Measurements from ENCODE around the gene GABPA.
A peak's percentile ranks its signal among the peaks of the same experiment; 100 is the strongest.
"Not testable (repeated sequence)": the region's sequence is repeated elsewhere in the genome, so short reads cannot be mapped to it uniquely, and the experiment has no call there.

Gene GABPA

DNA sequence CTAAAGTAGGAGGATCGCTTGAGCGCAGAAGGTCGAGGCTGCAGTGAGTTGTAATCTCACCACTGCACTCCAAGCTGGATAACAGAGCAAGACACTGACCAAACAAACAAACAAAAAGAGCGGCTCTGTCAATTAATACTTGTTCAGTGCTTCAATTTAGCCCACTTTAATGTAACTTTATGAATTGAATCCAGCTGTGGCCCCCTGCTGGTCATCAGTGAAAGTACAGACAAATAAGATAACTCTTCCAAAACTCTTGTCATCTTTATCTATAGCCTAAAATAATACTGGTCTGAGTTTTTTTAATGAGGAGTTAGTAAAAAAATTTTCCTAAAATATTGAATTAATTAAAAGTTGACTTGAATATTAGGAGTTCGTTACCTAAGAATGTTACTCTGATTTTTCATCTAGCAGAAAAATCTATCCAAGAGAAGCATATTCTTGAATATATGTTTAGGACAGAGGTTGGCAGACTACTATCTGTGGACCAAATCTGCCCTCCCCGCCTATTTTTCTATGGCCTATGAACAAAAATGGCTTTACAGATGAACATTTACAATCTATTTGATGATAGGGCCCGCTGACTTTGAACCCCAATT lies 26.2 kb upstream of the GABPA start:
- H3K27ac ChIP-seq (ENCODE audit: low read depth, low read length): no peak overlapping the region
- no peaks in the 10 kb centered on the region for H3K36me3 ChIP-seq (ENCODE audit: control insufficient read depth in 1 of 2, insufficient read depth in 2 of 2, low read length in 2 of 2)
- H4K12ac ChIP-seq (ENCODE audit: low read depth, low read length): no peak overlapping the region
- H3K4me3 ChIP-seq (ENCODE audit: low read depth, low read length): no peak overlapping the region
- no peak overlapping the region for H3K4me2 ChIP-seq (ENCODE audit: low read length)
- H3K9ac ChIP-seq (ENCODE audit: low read length): no peak overlapping the region
- no peak overlapping the region for H2AK5ac ChIP-seq (ENCODE audit: low read length)
- no peak overlapping the region for H2BK5ac ChIP-seq (ENCODE audit: low read depth, low read length, poor library complexity)
- H3K4me1 ChIP-seq (ENCODE audit: control insufficient read depth in 1 of 2, insufficient read depth in 2 of 2, low read length in 2 of 2): no peaks in the 10 kb centered on the region
- H2AFZ ChIP-seq (ENCODE audit: insufficient read depth, low read length, poor library complexity): no peak overlapping the region
- DNase-seq: peak; percentile 29 to 72
- H3K14ac ChIP-seq (ENCODE audit: low read length): no peak overlapping the region
- H4K91ac ChIP-seq (ENCODE audit: low read depth, low read length): no peak overlapping the region
- H3K18ac ChIP-seq (ENCODE audit: low read length): no peak overlapping the region
- no peak overlapping the region for H2BK120ac ChIP-seq (ENCODE audit: insufficient read depth, low read length, poor library complexity)
- no peak overlapping the region for H3K4ac ChIP-seq (ENCODE audit: low read depth, low read length)
- no peaks in the 10 kb centered on the region for H3K79me2 ChIP-seq (ENCODE audit: control insufficient read depth, insufficient read depth, low read length, poor library complexity)
- no CpG with 5 or more reads among the region's 7 CpGs for WGBS (ENCODE audit: extremely low coverage, insufficient coverage, insufficient read length)
- no peaks in the 10 kb centered on the region for H3K9me3 ChIP-seq (ENCODE audit: insufficient read depth, low read depth, low read length)
- H4K8ac ChIP-seq (ENCODE audit: low read depth, low read length): no peak overlapping the region
- H2BK12ac ChIP-seq (ENCODE audit: low read length): no peak overlapping the region
- H3K27me3 ChIP-seq (ENCODE audit: insufficient read depth, low read length): no peaks in the 10 kb centered on the region
- no peaks in the 10 kb centered on the region for H3K79me1 ChIP-seq (ENCODE audit: low read length)
- no peak overlapping the region for H3K23ac ChIP-seq (ENCODE audit: low read length)

DNA sequence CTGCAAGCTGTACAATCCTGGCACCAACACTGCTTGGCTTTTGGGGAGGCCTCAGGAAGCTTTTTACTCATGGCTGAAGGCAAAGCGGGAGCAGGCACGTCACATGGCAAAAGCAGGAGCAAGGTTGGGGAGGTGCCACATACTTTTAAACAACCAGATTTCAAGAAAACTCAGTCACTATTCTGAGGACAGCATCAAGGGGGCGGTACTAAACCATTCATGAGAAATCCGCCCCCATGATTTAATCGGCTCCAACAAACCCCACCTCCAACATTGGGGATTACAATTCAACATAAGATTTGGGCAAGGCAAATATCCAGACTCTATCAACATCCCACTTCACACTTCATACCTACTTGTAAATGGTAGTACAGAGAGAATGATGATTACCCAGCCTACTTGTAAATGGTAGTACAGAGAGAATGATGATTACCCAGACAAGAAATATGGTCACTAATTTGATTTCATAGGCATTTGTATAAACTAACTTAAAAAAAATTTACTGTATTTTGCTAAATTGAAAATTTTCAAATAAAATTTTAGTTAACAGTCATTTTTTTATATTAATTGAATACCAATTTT lies 25.0 kb upstream of the GABPA start:
- no peaks in the 10 kb centered on the region for H3K9me3 ChIP-seq (ENCODE audit: insufficient read depth, low read depth, low read length)
- no peak overlapping the region for H2BK120ac ChIP-seq (ENCODE audit: insufficient read depth, low read length, poor library complexity)
- no peak overlapping the region for H4K12ac ChIP-seq (ENCODE audit: low read depth, low read length)
- no peak for DNase-seq
- no peak overlapping the region for H4K8ac ChIP-seq (ENCODE audit: low read depth, low read length)
- no peak overlapping the region for H3K23ac ChIP-seq (ENCODE audit: low read length)
- H3K18ac ChIP-seq (ENCODE audit: low read length): no peak overlapping the region
- no peak overlapping the region for H3K9ac ChIP-seq (ENCODE audit: low read length)
- H2AK5ac ChIP-seq (ENCODE audit: low read length): no peak overlapping the region
- H3K4me2 ChIP-seq (ENCODE audit: low read length): no peak overlapping the region
- no CpG with 5 or more reads among the region's 5 CpGs for WGBS (ENCODE audit: extremely low coverage, insufficient coverage, insufficient read length)
- no peak overlapping the region for H3K14ac ChIP-seq (ENCODE audit: low read length)
- H3K36me3 ChIP-seq (ENCODE audit: control insufficient read depth in 1 of 2, insufficient read depth in 2 of 2, low read length in 2 of 2): no peaks in the 10 kb centered on the region
- H2AFZ ChIP-seq (ENCODE audit: insufficient read depth, low read length, poor library complexity): no peak overlapping the region
- no peak overlapping the region for H2BK12ac ChIP-seq (ENCODE audit: low read length)
- no peak overlapping the region for H4K91ac ChIP-seq (ENCODE audit: low read depth, low read length)
- H3K27ac ChIP-seq (ENCODE audit: low read depth, low read length): no peak overlapping the region
- H3K79me1 ChIP-seq (ENCODE audit: low read length): no peaks in the 10 kb centered on the region
- no peak overlapping the region for H3K4me3 ChIP-seq (ENCODE audit: low read depth, low read length)
- H3K4me1 ChIP-seq (ENCODE audit: control insufficient read depth in 1 of 2, insufficient read depth in 2 of 2, low read length in 2 of 2): no peaks in the 10 kb centered on the region
- H3K79me2 ChIP-seq (ENCODE audit: control insufficient read depth, insufficient read depth, low read length, poor library complexity): no peaks in the 10 kb centered on the region
- no peaks in the 10 kb centered on the region for H3K27me3 ChIP-seq (ENCODE audit: insufficient read depth, low read length)
- no peak overlapping the region for H3K4ac ChIP-seq (ENCODE audit: low read depth, low read length)
- no peak overlapping the region for H2BK5ac ChIP-seq (ENCODE audit: low read depth, low read length, poor library complexity)

DNA sequence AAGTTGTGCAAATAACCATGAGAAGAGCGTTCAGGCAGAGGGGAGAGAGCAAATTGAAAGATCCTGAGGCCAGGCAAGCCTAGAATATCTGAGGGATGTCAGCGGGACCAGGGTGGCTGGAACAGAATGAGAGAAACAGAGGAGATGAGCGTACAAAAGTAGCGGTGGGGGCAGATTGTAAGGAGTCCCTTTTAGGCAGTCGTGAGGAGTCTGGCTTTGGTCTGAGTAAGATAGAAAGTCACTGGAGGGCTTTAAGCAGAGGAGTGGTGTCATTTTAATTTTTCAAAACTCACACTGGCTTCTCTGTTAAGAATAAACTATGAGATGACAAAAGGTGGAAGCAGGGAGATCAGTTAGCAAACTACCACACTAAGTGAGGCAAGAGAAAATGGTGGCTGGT lies 24.2 kb upstream of the GABPA start:
- Histone ChIP-seq H3K9me3 (ENCODE audit: insufficient read depth, low read depth, low read length) (no peaks in the 10 kb centered on the region), H3K27me3 (ENCODE audit: insufficient read depth, low read length) (no peaks in the 10 kb centered on the region), H2AFZ (ENCODE audit: insufficient read depth, low read length, poor library complexity) (no peak overlapping the region), H3K36me3 (ENCODE audit: control insufficient read depth in 1 of 2, insufficient read depth in 2 of 2, low read length in 2 of 2) (no peaks in the 10 kb centered on the region), H3K27ac (ENCODE audit: low read depth, low read length) (no peak overlapping the region), H3K9ac (ENCODE audit: low read length) (no peak overlapping the region), H2BK12ac (ENCODE audit: low read length) (no peak overlapping the region), H3K18ac (ENCODE audit: low read length) (no peak overlapping the region), H2BK5ac (ENCODE audit: low read depth, low read length, poor library complexity) (no peak overlapping the region), H3K4me3 (ENCODE audit: low read depth, low read length) (no peak overlapping the region), H3K4ac (ENCODE audit: low read depth, low read length) (no peak overlapping the region), H3K4me2 (ENCODE audit: low read length) (no peak overlapping the region), H3K14ac (ENCODE audit: low read length) (no peak overlapping the region), H3K79me2 (ENCODE audit: control insufficient read depth, insufficient read depth, low read length, poor library complexity) (no peaks in the 10 kb centered on the region), H3K23ac (ENCODE audit: low read length) (no peak overlapping the region), H4K12ac (ENCODE audit: low read depth, low read length) (no peak overlapping the region), H3K79me1 (ENCODE audit: low read length) (no peaks in the 10 kb centered on the region), H3K4me1 (ENCODE audit: control insufficient read depth in 1 of 2, insufficient read depth in 2 of 2, low read length in 2 of 2) (no peaks in the 10 kb centered on the region), H2BK120ac (ENCODE audit: insufficient read depth, low read length, poor library complexity) (no peak overlapping the region), H2AK5ac (ENCODE audit: low read length) (no peak overlapping the region), H4K91ac (ENCODE audit: low read depth, low read length) (no peak overlapping the region), H4K8ac (ENCODE audit: low read depth, low read length) (no peak overlapping the region)
- no CpG with 5 or more reads among the region's 5 CpGs for WGBS (ENCODE audit: extremely low coverage, insufficient coverage, insufficient read length)
- no peak for DNase-seq

DNA sequence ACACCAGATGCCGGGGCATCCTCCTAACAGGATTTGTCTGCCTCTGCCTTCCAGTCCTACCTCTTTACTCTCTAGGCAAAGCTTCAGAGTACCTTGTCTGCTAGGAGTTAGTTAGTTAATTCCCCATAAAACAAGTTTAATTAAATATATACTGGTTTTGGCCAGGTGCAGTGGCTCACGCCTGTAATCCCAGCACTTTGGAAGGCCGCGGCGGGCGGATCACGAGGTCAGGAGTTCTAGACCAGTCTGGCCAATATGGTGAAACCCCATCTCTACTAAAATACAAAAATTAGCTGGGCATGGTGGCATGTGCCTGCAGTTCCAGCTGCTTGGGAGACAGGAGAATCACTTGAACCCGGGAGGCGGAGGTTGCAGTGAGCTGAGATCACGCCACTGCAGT lies 20.7 kb upstream of the GABPA start:
- H4K91ac ChIP-seq (ENCODE audit: low read depth, low read length); H3K9ac ChIP-seq (ENCODE audit: low read length); H3K4me3 ChIP-seq (ENCODE audit: low read depth, low read length); H3K27me3 ChIP-seq (ENCODE audit: insufficient read depth, low read length); H3K23ac ChIP-seq (ENCODE audit: low read length); H3K4me1 ChIP-seq (ENCODE audit: control insufficient read depth in 1 of 2, insufficient read depth in 2 of 2, low read length in 2 of 2); H3K27ac ChIP-seq (ENCODE audit: low read depth, low read length); H3K18ac ChIP-seq (ENCODE audit: low read length); H2AFZ ChIP-seq (ENCODE audit: insufficient read depth, low read length, poor library complexity); H4K8ac ChIP-seq (ENCODE audit: low read depth, low read length); H4K12ac ChIP-seq (ENCODE audit: low read depth, low read length); H3K79me1 ChIP-seq (ENCODE audit: low read length); H2BK120ac ChIP-seq (ENCODE audit: insufficient read depth, low read length, poor library complexity); H3K9me3 ChIP-seq (ENCODE audit: insufficient read depth, low read depth, low read length); H3K4ac ChIP-seq (ENCODE audit: low read depth, low read length); H2AK5ac ChIP-seq (ENCODE audit: low read length); H3K79me2 ChIP-seq (ENCODE audit: control insufficient read depth, insufficient read depth, low read length, poor library complexity); H3K4me2 ChIP-seq (ENCODE audit: low read length); H2BK12ac ChIP-seq (ENCODE audit: low read length); DNase-seq; H2BK5ac ChIP-seq (ENCODE audit: low read depth, low read length, poor library complexity); H3K14ac ChIP-seq (ENCODE audit: low read length); H3K36me3 ChIP-seq (ENCODE audit: control insufficient read depth in 1 of 2, insufficient read depth in 2 of 2, low read length in 2 of 2): not testable (repeated sequence)
- WGBS (ENCODE audit: extremely low coverage, insufficient coverage, insufficient read length): no CpG with 5 or more reads among the region's 10 CpGs

Measured in trophoblast cell (in vitro differentiated cells and primary cell).